Measurements from ENCODE around the gene KCTD16. TPM values are rescaled to one million over a fixed set of nuclear protein-coding genes. Genes with fewer than 3 reads are reported as not detected.

The KCTD16 gene
- total and polyA plus RNA-seq, 11 donors, result 0.02 to 0.32 (median 0.12) TPM; not detected in 3

DNA sequence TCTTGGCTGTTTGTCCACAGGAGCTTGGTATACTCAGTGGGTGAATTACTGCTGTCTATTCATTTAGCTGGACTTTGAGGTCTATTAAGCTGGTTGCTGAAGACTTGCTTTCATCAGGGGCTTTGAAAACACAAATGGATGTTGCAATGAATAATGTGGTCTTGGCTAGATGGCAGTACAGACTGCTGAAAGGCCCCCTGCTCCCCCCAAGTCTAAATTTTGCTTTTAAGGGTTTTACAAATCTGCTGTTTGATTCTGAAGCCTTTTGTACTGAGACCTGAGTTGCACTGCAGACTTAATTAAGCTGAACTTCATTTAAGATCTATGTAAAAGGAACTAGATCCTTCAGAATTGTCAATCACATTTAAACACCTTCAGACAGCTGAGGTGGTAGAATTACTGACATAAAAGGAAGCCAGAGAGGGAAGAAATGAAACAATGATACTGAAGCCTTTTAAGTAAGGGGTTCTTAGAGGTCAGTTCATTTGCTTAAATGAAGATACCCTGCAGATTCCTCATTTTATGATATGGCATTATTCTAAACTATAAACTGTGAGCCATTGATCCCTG, 37.3 kb downstream of the KCTD16 start:
- no peak overlapping the region for H3K27ac ChIP-seq
- intact Hi-C loops (cut with DNase I), result loop anchor here in 9 of 10 donors (5.0 to 10.0 kb wide), 12 partner anchors 177 to 1927 kb away; no protein-coding TSS in a partner anchor
- no peaks in the 10 kb centered on the region for H3K9me3 ChIP-seq
- H3K4me3 ChIP-seq, result no peak overlapping the region
- peaks cover 9 to 60% (median 40%) of the 10 kb centered on the region in 9 donors for H3K27me3 ChIP-seq
- DNase-seq, result no peak
- peaks cover 0 to 10% (median 5%) of the 10 kb centered on the region in 12 donors for H3K4me1 ChIP-seq
- TF ChIP-seq, protein P1, sequence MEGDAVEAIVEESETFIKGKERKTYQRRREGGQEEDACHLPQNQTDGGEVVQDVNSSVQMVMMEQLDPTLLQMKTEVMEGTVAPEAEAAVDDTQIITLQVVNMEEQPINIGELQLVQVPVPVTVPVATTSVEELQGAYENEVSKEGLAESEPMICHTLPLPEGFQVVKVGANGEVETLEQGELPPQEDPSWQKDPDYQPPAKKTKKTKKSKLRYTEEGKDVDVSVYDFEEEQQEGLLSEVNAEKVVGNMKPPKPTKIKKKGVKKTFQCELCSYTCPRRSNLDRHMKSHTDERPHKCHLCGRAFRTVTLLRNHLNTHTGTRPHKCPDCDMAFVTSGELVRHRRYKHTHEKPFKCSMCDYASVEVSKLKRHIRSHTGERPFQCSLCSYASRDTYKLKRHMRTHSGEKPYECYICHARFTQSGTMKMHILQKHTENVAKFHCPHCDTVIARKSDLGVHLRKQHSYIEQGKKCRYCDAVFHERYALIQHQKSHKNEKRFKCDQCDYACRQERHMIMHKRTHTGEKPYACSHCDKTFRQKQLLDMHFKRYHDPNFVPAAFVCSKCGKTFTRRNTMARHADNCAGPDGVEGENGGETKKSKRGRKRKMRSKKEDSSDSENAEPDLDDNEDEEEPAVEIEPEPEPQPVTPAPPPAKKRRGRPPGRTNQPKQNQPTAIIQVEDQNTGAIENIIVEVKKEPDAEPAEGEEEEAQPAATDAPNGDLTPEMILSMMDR (IDR thresholded peaks at IDR 0.05), result no peak
- TF ChIP-seq POLR2A (IDR thresholded peaks at IDR 0.05), result no peak
- no peaks in the 10 kb centered on the region for H3K36me3 ChIP-seq
- ATAC-seq, result no peak

DNA sequence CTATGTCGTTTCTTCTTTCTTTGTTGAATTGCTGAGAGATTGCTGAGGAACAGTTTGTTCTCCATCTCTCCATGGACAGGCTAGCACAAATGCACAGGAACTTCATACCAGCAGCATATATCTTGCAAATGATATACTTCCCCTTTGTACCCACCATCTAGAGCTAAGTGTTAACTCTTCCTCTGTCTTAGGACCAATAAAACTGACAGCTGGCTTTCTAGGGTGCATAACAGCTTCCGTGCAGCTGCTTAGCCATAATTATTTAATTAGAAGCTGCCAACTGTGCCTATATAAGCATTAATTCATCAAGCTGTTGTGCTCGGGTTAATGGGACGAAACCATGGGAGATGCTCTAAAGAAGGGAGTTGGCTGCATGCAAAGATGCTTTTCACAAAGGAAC, 38.7 kb downstream of the KCTD16 start:
- H3K4me1 ChIP-seq, result peaks cover 0 to 10% (median 5%) of the 10 kb centered on the region in 12 donors
- H3K4me3 ChIP-seq, result no peak overlapping the region
- H3K9me3 ChIP-seq, result no peaks in the 10 kb centered on the region
- peaks cover 9 to 62% (median 41%) of the 10 kb centered on the region in 9 donors for H3K27me3 ChIP-seq
- WGBS, 4 donors, result 80 to 90% (median 84%) methylated on average over 4 of the region's 4 CpGs
- no peaks in the 10 kb centered on the region for H3K36me3 ChIP-seq
- intact Hi-C loops (cut with DNase I), result loop anchor here in 9 of 10 donors (5.0 to 10.0 kb wide), 12 partner anchors 175 to 1925 kb away; no protein-coding TSS in a partner anchor
- DNase-seq, result no peak
- H3K27ac ChIP-seq, result no peak overlapping the region
- TF ChIP-seq, protein P1 (IDR thresholded peaks at IDR 0.05), result no peak
- no peak for TF ChIP-seq POLR2A (IDR thresholded peaks at IDR 0.05)
- no peak for ATAC-seq

DNA sequence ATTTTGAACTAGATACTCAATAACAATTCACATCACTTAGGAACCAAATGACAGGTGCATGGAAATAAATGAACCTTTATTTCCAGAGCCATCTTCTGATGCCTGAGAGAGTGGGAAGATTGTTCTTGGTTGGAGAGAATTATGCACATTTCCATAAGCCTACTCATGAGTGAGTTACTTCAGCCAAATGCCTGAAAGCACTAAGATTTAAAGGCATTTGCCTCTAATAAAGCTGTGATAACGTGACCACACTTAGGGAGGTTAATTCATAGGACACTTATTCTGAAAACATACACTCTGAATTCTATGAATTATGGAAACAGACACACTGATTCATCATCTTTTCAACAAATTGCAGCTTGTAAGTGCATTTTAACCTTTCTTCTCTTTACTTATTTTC, 40.0 kb downstream of the KCTD16 start:
- intact Hi-C loops (cut with DNase I), result no loop called here
- Histone ChIP-seq H3K27ac (no peak overlapping the region), H3K4me3 (no peak overlapping the region), H3K4me1 (peaks cover 0 to 3% (median 0%) of the 10 kb centered on the region in 12 donors), H3K36me3 (no peaks in the 10 kb centered on the region), H3K27me3 (peaks cover 6 to 50% (median 34%) of the 10 kb centered on the region in 9 donors), H3K9me3 (no peaks in the 10 kb centered on the region)
- DNase-seq, result no peak
- TF ChIP-seq POLR2A (IDR thresholded peaks at IDR 0.05), result no peak
- TF ChIP-seq, protein P1 (IDR thresholded peaks at IDR 0.05), result no peak
- WGBS, 4 donors, result 53 to 70% (median 64%) methylated on average over 1 of the region's 1 CpG
- no peak for ATAC-seq

DNA sequence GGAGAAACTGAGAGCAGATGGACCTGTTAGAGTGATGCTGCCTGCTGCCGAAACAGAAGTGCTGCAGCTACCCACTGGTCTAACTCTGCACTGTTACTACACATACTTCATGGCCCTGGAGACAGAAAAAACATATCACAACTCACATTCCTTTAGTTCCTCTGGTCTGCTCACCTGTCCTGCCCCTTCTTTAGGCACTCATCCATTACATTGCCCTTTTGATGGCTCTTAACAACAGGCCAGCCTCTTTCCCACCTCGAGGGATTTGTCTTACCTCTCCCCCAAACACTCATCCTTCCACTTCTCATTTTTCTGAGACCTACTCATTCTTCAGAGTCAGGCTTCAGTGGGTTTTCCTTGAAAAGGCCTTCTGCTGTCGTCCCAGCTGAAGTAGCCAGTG, 49.2 kb downstream of the KCTD16 start:
- H3K4me1 ChIP-seq, result no peaks in the 10 kb centered on the region
- ATAC-seq (no peak), DNase-seq (no peak)
- intact Hi-C loops (cut with DNase I), result no loop called here
- no peak overlapping the region for H3K4me3 ChIP-seq
- no peak overlapping the region for H3K27ac ChIP-seq
- WGBS, 4 donors, result 70 to 78% (median 74%) methylated on average over 3 of the region's 3 CpGs
- H3K36me3 ChIP-seq, result no peaks in the 10 kb centered on the region
- H3K9me3 ChIP-seq, result no peaks in the 10 kb centered on the region
- no peak for TF ChIP-seq POLR2A (IDR thresholded peaks at IDR 0.05)
- TF ChIP-seq, protein P1 (IDR thresholded peaks at IDR 0.05), result no peak
- peaks cover 0 to 6% (median 0%) of the 10 kb centered on the region in 9 donors for H3K27me3 ChIP-seq

All from heart left ventricle (tissue), 16 donors.